NT2/D1 (cell line): ENCODE measurements around the gene PATZ1.
A peak's percentile ranks its signal among the peaks of the same experiment; 100 is the strongest.

ENCODE experiments used
- DNase-seq: peaks from one replicate; pipeline ENCODE4 v3.0.0-alpha.2; 2011; ENCODE audit warnings: low read depth, low spot score
- H3K27me3 ChIP-seq: 2 replicates; pipeline ENCODE4 v1.6.0; 2011; ENCODE audit warnings: mild to moderate bottlenecking; ENCODE audit not compliant: insufficient read length, insufficient read depth
- H3K36me3 ChIP-seq: 2 replicates; pipeline ENCODE4 v1.6.1; 2011; ENCODE audit warnings: mild to moderate bottlenecking, low read length, mixed read lengths; ENCODE audit not compliant: insufficient read depth, insufficient read length
- H3K4me1 ChIP-seq: 2 replicates; pipeline ENCODE4 v1.5.1; 2011; ENCODE audit not compliant: insufficient read depth, insufficient read length
- H3K4me3 ChIP-seq: 2 replicates; pipeline ENCODE4 v1.5.1; 2011; ENCODE audit warnings: low read depth; ENCODE audit not compliant: insufficient read length
- H3K9ac ChIP-seq: 2 replicates; pipeline ENCODE4 v1.6.0; 2011; ENCODE audit warnings: low read depth; ENCODE audit not compliant: insufficient read length
- H3K9me3 ChIP-seq: 2 replicates; pipeline ENCODE4 v1.5.1; 2011; ENCODE audit warnings: mild to moderate bottlenecking, low read length; ENCODE audit not compliant: insufficient read depth
- SUZ12 ChIP-seq: IDR thresholded peaks from 2 replicates; pipeline ENCODE4 v1.6.1; 2011; ENCODE audit not compliant: insufficient read length, insufficient read depth; ENCODE audit errors: extremely low read depth
- YY1 ChIP-seq: IDR thresholded peaks from 2 replicates; pipeline ENCODE4 v1.6.1; 2011; ENCODE audit not compliant: insufficient read length, insufficient read depth
- ZNF274 ChIP-seq: IDR thresholded peaks from 2 replicates; pipeline ENCODE4 v1.6.1; 2011; ENCODE audit warnings: mild to moderate bottlenecking, low read depth, low read length

Gene PATZ1

GRCh38 chr22:31291481-31292235 is 54.5 kb downstream of the PATZ1 start:
- Histone ChIP-seq H3K4me1 (no peaks in the 10 kb centered on the region), H3K27me3 (peaks cover 32% of the 10 kb centered on the region), H3K4me3 (peak overlapping the region; percentile 17), H3K36me3 (no peaks in the 10 kb centered on the region), H3K9ac (peak overlapping the region; percentile 62), H3K9me3 (no peaks in the 10 kb centered on the region)
- no peak for DNase-seq
- TF ChIP-seq ZNF274 (no peak), YY1 (no peak), SUZ12 (no peak)

- Histone ChIP-seq H3K4me1 (no peaks in the 10 kb centered on the region), H3K36me3 (no peaks in the 10 kb centered on the region), H3K9me3 (no peaks in the 10 kb centered on the region), H3K27me3 (peaks cover 32% of the 10 kb centered on the region), H3K4me3 (peak overlapping the region; percentile 37), H3K9ac (peak overlapping the region; percentile 42)
- no peak for DNase-seq
- TF ChIP-seq YY1 (no peak), ZNF274 (no peak), SUZ12 (no peak)
Observed at GRCh38 chr22:31290494-31291471, 55.4 kb downstream of the PATZ1 start.

GRCh38 chr22:31289344-31289743 is 56.8 kb downstream of the PATZ1 start:
- TF ChIP-seq SUZ12 (no peak), YY1 (no peak), ZNF274 (no peak)
- H3K36me3 ChIP-seq: no peaks in the 10 kb centered on the region
- H3K9me3 ChIP-seq: no peaks in the 10 kb centered on the region
- DNase-seq: no peak
- peaks cover 32% of the 10 kb centered on the region for H3K27me3 ChIP-seq
- H3K4me3 ChIP-seq: no peak overlapping the region
- H3K4me1 ChIP-seq: peaks cover 5% of the 10 kb centered on the region
- no peak overlapping the region for H3K9ac ChIP-seq

GRCh38 chr22:31288496-31289240 is 57.5 kb downstream of the PATZ1 start:
- no peaks in the 10 kb centered on the region for H3K36me3 ChIP-seq
- TF ChIP-seq ZNF274 (no peak), YY1 (no peak), SUZ12 (no peak)
- no peaks in the 10 kb centered on the region for H3K9me3 ChIP-seq
- H3K27me3 ChIP-seq: peaks cover 32% of the 10 kb centered on the region
- H3K4me1 ChIP-seq: peaks cover 5% of the 10 kb centered on the region
- H3K4me3 ChIP-seq: no peak overlapping the region
- DNase-seq: no peak
- H3K9ac ChIP-seq: no peak overlapping the region

- no peak for DNase-seq
- H3K4me3 ChIP-seq: no peak overlapping the region
- H3K9me3 ChIP-seq: no peaks in the 10 kb centered on the region
- no peak overlapping the region for H3K9ac ChIP-seq
- no peaks in the 10 kb centered on the region for H3K36me3 ChIP-seq
- H3K27me3 ChIP-seq: peaks cover 32% of the 10 kb centered on the region
- TF ChIP-seq YY1: no peak
- TF ChIP-seq ZNF274: no peak
- no peak for TF ChIP-seq SUZ12
- H3K4me1 ChIP-seq: peaks cover 5% of the 10 kb centered on the region
Observed at GRCh38 chr22:31287818-31288495, 58.2 kb downstream of the PATZ1 start.

GRCh38 chr22:31286360-31287255 is 59.5 kb downstream of the PATZ1 start:
- TF ChIP-seq YY1 (no peak), SUZ12 (no peak), ZNF274 (no peak)
- H3K9me3 ChIP-seq: no peaks in the 10 kb centered on the region
- no peak overlapping the region for H3K4me3 ChIP-seq
- peaks cover 26% of the 10 kb centered on the region for H3K27me3 ChIP-seq
- no peak overlapping the region for H3K9ac ChIP-seq
- no peaks in the 10 kb centered on the region for H3K36me3 ChIP-seq
- DNase-seq: no peak
- peaks cover 5% of the 10 kb centered on the region for H3K4me1 ChIP-seq
